ENCODE measurements around the gene TAF4.

TAF4 gene

DNA sequence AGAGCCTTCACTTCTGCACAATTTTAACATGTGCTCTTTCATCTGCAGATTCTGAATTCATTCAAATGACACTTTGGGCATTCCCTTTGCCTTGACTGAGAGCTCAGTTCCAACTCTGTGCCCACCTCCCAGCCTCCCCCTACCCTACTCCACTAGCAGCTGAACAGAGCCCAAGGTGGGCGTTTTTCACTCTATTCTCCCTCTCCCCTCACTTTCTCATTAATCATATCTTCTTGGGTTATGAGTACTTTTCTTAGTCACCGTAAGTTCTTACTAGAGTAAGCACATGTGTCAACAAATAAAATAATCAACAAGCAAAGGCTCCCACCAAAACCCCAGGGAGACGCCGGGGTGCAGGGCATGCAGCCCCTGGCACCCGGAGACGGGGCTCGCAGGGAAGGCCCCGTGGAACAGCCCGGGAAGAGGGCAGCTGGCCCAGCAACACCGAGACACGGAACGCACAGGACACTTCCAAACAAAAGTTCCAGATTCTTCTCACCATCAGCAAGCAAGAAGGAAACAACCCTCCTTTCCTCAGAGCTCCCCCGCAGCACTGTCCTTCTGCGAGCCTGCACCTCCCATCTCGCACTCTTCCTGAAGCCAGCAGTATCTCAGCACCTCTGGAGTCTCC is 34.1 kb downstream of the TAF4 start:
- H3K36me3 Mint-ChIP-seq (ENCODE audit: low read depth) = peaks cover 18% of the 10 kb centered on the region
- no peaks in the 10 kb centered on the region for H3K27me3 Mint-ChIP-seq
- no peak overlapping the region for H3K27ac Mint-ChIP-seq
- intact Hi-C loops (cut with micrococcal nuclease) = no loop called here
- no peak overlapping the region for H3K4me3 Mint-ChIP-seq
- H3K9me3 Mint-ChIP-seq = peaks cover 13% of the 10 kb centered on the region
- peaks cover 55% of the 10 kb centered on the region for H3K4me1 Mint-ChIP-seq (ENCODE audit: low read depth)

DNA sequence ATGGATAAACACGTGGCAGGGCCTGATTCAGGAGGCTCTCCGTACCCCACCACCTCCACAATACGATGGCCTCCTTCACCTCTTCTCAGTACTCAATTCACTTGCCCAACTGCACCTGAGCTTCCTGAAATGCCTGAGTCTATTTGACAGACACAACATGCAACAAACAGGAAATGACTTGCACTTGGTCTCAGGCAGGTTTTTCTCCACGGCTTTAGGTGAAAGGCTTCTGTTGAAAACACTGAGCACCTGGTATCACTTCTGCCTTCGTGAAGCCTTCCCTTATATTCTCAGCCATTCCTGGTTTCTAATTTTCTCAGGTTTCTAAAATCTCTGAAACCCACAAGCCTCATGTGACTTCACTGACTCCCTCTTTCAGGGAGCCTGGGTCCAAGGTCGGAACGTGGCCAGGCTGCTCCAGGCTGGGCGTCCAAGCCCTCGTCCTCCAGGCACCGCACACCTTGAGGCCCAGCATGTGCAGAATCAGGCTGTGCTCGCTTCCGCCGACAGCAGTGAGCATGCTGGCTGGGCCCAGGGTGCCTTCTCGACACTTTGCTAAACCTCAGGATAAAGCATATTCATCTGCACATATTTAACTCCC is 34.7 kb downstream of the TAF4 start:
- H3K36me3 Mint-ChIP-seq (ENCODE audit: low read depth) = peaks cover 22% of the 10 kb centered on the region
- H3K9me3 Mint-ChIP-seq = peaks cover 9% of the 10 kb centered on the region
- H3K27ac Mint-ChIP-seq = no peak overlapping the region
- peaks cover 59% of the 10 kb centered on the region for H3K4me1 Mint-ChIP-seq (ENCODE audit: low read depth)
- no peak overlapping the region for H3K4me3 Mint-ChIP-seq
- intact Hi-C loops (cut with micrococcal nuclease) = no loop called here
- no peaks in the 10 kb centered on the region for H3K27me3 Mint-ChIP-seq

DNA sequence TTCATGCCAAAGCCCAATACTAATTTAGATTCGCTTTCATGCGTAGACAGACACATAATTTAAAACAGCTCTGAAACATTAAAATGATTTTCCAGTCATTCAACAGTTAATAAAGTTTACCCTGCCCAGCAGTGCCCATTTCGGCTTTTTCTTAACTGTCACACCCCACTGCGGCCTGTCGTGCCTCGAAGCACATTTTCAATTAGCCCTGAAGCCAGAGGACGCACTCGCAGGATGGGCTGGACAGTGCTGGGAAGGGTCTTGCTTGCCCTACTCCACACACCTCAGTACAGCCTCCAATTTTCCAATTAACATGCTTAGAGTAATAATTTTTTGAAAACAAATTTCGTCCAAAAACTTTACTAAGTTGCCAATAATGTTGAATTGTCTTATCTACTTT is 35.3 kb downstream of the TAF4 start:
- intact Hi-C loops (cut with micrococcal nuclease) = no loop called here
- Mint-ChIP-seq H3K4me3 (no peak overlapping the region), H3K9me3 (peaks cover 6% of the 10 kb centered on the region), H3K27me3 (no peaks in the 10 kb centered on the region), H3K36me3 (ENCODE audit: low read depth) (peaks cover 28% of the 10 kb centered on the region), H3K27ac (no peak overlapping the region), H3K4me1 (ENCODE audit: low read depth) (peaks cover 61% of the 10 kb centered on the region)

DNA sequence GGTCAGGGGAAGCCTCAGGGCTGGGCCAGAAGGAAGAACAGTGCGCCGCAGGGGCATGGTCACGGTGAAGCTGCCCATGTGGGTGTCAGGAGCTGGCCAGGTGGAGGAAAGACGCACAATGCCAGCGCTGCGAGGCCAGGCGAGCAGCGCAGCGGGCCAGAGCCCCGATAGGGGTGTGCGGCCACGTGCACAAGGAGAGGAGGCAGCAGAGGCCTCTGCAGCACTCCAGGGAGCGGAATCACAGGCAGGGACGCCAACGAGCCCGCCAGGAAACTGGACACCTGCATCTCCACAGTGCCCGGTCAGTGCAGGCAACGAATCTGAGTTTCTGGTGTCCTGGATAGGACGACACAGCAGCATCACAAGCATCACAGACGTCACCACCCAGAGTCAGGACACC is 35.7 kb downstream of the TAF4 start:
- no peak overlapping the region for H3K4me3 Mint-ChIP-seq
- peaks cover 28% of the 10 kb centered on the region for H3K36me3 Mint-ChIP-seq (ENCODE audit: low read depth)
- peaks cover 2% of the 10 kb centered on the region for H3K9me3 Mint-ChIP-seq
- H3K27ac Mint-ChIP-seq = no peak overlapping the region
- peaks cover 60% of the 10 kb centered on the region for H3K4me1 Mint-ChIP-seq (ENCODE audit: low read depth)
- intact Hi-C loops (cut with micrococcal nuclease) = no loop called here
- H3K27me3 Mint-ChIP-seq = no peaks in the 10 kb centered on the region

DNA sequence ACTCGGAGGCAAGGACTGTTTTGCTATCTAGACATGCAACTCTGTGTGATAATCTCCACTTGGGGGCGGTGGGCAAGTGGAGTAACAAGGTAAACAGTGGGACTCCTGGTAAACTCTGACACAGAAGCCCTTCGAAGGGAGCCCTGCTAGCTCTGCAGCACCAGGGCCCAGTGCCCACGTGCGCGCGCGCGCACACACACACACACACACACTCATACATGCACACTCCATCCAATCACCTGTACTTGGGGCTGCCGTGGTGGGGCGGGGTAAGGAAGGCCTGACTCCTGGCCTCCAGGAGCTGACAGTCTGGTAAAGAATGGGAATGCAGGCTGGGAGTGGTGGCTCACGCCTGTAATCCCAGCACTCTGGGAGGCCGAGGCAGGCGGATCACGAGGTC is 36.4 kb downstream of the TAF4 start:
- H3K4me1 Mint-ChIP-seq (ENCODE audit: low read depth) = peaks cover 57% of the 10 kb centered on the region
- no peaks in the 10 kb centered on the region for H3K9me3 Mint-ChIP-seq
- no peak overlapping the region for H3K4me3 Mint-ChIP-seq
- H3K27me3 Mint-ChIP-seq = no peaks in the 10 kb centered on the region
- intact Hi-C loops (cut with micrococcal nuclease) = no loop called here
- H3K36me3 Mint-ChIP-seq (ENCODE audit: low read depth) = peaks cover 28% of the 10 kb centered on the region
- no peak overlapping the region for H3K27ac Mint-ChIP-seq

DNA sequence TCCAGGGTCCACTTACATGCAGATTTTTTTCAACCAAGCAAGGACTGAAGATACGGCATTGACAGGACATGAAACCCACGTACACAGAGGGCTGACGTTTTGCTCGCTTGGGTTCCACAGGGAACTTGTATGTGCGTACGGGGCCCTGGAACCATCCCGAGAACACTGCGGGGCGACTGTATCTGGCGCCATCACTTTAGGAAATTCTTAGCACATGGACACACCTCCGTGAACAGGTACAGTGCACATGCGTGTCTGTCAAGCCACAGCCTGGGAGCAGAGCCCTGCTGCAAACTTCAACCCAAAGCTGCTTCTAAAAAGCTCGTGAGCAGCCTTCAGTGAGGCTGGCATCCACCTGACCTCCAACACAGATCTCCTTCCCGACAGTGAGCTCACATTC is 37.3 kb downstream of the TAF4 start:
- intact Hi-C loops (cut with micrococcal nuclease) = no loop called here
- Mint-ChIP-seq H3K27ac (no peak overlapping the region), H3K9me3 (no peaks in the 10 kb centered on the region), H3K4me1 (ENCODE audit: low read depth) (peaks cover 57% of the 10 kb centered on the region), H3K27me3 (no peaks in the 10 kb centered on the region), H3K4me3 (no peak overlapping the region), H3K36me3 (ENCODE audit: low read depth) (peaks cover 28% of the 10 kb centered on the region)

DNA sequence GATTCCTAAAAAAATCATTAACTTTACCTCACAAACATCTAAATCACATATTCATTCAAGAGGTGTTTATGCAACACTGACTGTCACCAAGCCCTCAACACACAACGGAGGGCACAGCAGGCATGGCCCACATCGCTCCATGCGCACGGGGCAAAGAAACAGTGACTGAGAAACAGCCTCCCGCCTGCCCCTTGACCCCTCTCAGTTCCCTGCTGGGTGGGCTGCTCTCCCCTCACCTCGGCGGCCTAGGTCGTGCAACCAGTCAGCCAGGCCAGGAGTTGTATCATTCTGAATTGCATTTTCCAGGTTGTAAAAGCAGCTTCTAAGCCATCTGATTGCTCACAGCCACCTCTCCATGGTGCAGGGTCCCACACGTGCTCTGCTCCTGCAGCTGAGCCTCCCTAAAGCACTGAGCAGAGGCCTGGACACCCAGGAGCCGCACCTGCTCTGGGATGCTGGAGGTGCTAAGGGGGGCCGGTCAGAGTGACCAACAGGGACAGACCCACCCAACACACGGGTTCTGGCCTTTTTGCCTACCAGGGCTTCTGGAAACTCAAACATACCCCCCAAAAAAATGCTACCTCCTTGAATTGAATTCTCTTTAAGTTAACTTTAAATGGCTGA is 37.9 kb downstream of the TAF4 start:
- Mint-ChIP-seq H3K4me1 (ENCODE audit: low read depth) (peaks cover 52% of the 10 kb centered on the region), H3K4me3 (no peak overlapping the region), H3K36me3 (ENCODE audit: low read depth) (peaks cover 28% of the 10 kb centered on the region), H3K27me3 (no peaks in the 10 kb centered on the region), H3K9me3 (no peaks in the 10 kb centered on the region), H3K27ac (no peak overlapping the region)
- intact Hi-C loops (cut with micrococcal nuclease) = no loop called here

DNA sequence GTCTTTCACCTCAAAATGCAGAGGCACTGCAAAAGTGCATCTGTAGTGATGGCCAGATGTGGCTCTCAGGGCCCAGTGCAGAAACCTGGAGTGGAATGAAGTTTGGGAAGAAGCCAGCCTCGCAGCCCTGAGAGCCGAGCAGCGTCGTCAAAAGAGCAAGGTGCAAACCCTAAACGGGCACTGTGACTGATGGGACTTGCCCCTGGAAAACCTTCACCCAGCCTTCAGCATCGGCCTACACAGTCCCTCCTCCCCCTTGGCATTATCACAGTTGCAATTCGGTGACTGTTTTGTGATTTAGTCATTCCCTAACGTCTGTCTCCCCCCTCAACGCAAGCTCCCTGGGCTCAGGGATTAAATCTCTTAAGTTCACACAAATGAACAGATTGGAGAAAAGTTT is 38.6 kb downstream of the TAF4 start:
- Mint-ChIP-seq H3K27me3 (no peaks in the 10 kb centered on the region), H3K27ac (no peak overlapping the region), H3K36me3 (ENCODE audit: low read depth) (peaks cover 26% of the 10 kb centered on the region), H3K4me1 (ENCODE audit: low read depth) (peaks cover 45% of the 10 kb centered on the region), H3K9me3 (no peaks in the 10 kb centered on the region), H3K4me3 (no peak overlapping the region)
- intact Hi-C loops (cut with micrococcal nuclease) = no loop called here

DNA sequence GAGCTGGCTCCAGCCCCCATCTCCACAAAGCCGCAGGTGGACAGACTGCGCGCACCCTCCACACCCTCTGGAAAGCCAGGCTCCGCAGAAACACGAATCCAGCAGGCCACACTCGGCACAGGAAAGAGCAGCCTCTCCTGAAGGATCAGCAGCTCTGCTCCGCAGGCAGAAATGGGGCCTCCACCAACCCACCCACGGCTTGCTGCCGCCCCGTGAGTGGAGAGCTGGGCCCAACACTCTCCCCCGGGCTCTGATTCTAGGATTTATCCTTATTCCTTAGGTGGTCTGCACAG is 39.2 kb downstream of the TAF4 start:
- H3K4me1 Mint-ChIP-seq (ENCODE audit: low read depth) = peaks cover 39% of the 10 kb centered on the region
- intact Hi-C loops (cut with micrococcal nuclease) = no loop called here
- no peaks in the 10 kb centered on the region for H3K9me3 Mint-ChIP-seq
- peaks cover 20% of the 10 kb centered on the region for H3K36me3 Mint-ChIP-seq (ENCODE audit: low read depth)
- H3K27me3 Mint-ChIP-seq = no peaks in the 10 kb centered on the region
- H3K27ac Mint-ChIP-seq = no peak overlapping the region
- H3K4me3 Mint-ChIP-seq = no peak overlapping the region

DNA sequence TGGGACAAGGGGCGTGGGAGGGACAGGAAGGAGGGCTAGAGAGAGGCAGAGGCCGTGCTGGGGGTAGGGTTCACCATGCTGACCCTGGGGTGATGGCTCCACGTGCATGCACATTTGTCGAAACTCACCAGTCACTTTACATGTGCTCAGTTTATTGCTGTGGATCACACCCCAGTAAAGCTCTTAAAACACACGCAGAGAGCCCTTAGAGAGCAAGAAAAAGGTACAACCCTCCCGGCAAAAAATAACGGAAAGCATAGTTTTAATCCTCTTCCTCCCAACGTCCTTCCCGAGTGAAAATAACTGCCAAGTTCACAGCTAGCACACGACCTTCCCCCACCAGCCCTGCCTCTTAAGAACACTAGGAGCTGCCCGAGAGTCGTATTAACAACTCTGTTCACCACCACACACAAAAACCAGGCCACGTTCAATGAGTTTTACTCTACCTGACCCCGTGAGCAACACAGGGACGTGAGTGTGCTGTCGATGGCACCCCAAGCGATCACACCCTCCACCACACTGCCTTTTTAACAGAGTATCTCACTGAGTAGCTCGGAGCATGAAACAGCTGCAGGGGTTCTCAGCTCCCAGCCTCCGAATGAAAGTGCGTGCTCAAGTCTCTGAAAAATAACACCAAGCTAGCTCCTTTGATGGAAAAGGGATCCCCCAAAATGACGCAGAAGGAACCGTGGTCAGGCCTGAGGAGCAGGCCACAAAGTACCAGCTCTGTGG is 39.7 kb downstream of the TAF4 start:
- intact Hi-C loops (cut with micrococcal nuclease) = no loop called here
- Mint-ChIP-seq H3K9me3 (no peaks in the 10 kb centered on the region), H3K4me3 (no peak overlapping the region), H3K27ac (peak overlapping the region; percentile 28), H3K27me3 (no peaks in the 10 kb centered on the region), H3K4me1 (ENCODE audit: low read depth) (peaks cover 36% of the 10 kb centered on the region), H3K36me3 (ENCODE audit: low read depth) (peaks cover 20% of the 10 kb centered on the region)

DNA sequence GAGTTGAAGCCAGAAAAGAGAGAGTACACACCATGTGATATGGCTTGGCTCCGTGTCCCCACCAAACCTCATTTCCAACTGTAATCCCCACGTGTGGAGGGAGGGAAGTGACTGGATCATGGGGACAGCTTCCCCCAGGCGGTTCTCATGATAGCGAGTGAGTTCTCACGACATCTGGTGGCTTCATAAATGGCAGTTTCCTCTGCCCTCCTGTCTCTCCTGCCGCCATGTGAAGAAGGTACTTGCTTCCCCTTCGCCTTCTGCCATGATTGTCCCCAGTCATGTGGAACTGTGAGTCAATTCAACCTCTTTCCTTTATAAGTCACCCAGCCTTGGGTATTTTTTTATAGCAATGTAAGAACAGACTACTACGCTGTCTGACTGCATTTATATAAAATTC is 40.3 kb downstream of the TAF4 start:
- H3K9me3 Mint-ChIP-seq = no peaks in the 10 kb centered on the region
- H3K27ac Mint-ChIP-seq = peak overlapping the region; percentile 28
- intact Hi-C loops (cut with micrococcal nuclease) = no loop called here
- no peak overlapping the region for H3K4me3 Mint-ChIP-seq
- H3K4me1 Mint-ChIP-seq (ENCODE audit: low read depth) = peaks cover 36% of the 10 kb centered on the region
- no peaks in the 10 kb centered on the region for H3K27me3 Mint-ChIP-seq
- peaks cover 20% of the 10 kb centered on the region for H3K36me3 Mint-ChIP-seq (ENCODE audit: low read depth)

DNA sequence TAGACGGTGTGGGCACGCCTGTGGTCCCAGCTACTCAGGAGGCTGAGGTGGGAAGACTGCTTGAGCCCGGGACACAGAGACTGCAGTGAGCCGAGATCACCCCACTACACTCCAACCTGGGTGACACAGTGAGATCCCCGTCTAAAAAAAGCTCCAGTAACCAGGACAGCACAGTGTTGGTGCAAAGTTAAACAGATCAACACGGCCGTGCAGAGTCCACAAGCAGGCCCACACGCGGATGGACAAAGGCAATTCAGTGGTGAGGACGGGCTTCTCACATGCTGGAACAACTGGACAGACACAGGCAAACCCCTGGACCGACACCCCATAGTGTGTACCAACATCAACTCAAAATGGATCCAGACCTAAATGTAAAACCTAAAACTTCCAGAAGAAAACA is 41.7 kb downstream of the TAF4 start:
- Mint-ChIP-seq H3K36me3 (ENCODE audit: low read depth) (peaks cover 20% of the 10 kb centered on the region), H3K27ac (no peak overlapping the region), H3K9me3 (no peaks in the 10 kb centered on the region), H3K4me1 (ENCODE audit: low read depth) (peaks cover 36% of the 10 kb centered on the region), H3K27me3 (no peaks in the 10 kb centered on the region), H3K4me3 (no peak overlapping the region)
- intact Hi-C loops (cut with micrococcal nuclease) = no loop called here

DNA sequence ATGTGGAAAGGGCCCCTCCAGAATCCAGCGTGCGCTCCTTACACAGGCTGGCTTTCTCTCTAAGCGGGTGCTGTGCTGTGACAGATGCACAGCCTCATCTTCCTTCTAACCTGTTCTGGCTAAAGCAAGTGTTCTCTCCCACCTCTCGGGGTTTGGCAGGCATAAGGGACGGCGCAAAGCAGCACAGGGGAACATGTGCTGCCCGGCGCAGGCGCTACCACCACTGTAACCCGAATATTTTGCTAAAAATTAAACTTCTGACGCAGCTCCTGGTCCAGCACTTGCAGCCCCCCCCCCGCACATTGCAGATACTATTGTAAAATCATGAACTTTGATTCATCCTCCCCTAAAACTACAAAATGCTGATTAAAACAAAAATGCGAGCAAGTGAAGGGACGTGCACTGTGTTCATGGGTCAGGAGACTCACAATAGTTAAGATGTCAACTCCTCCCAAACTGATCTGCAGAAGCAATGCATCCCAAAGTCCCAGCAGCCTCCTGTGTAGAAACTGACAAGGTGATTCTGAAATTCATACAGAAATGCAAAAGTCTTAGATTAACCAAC is 43.0 kb downstream of the TAF4 start:
- intact Hi-C loops (cut with micrococcal nuclease) = no loop called here
- Mint-ChIP-seq H3K4me1 (ENCODE audit: low read depth) (peaks cover 34% of the 10 kb centered on the region), H3K36me3 (ENCODE audit: low read depth) (peaks cover 20% of the 10 kb centered on the region), H3K4me3 (no peak overlapping the region), H3K9me3 (no peaks in the 10 kb centered on the region), H3K27me3 (no peaks in the 10 kb centered on the region), H3K27ac (no peak overlapping the region)

DNA sequence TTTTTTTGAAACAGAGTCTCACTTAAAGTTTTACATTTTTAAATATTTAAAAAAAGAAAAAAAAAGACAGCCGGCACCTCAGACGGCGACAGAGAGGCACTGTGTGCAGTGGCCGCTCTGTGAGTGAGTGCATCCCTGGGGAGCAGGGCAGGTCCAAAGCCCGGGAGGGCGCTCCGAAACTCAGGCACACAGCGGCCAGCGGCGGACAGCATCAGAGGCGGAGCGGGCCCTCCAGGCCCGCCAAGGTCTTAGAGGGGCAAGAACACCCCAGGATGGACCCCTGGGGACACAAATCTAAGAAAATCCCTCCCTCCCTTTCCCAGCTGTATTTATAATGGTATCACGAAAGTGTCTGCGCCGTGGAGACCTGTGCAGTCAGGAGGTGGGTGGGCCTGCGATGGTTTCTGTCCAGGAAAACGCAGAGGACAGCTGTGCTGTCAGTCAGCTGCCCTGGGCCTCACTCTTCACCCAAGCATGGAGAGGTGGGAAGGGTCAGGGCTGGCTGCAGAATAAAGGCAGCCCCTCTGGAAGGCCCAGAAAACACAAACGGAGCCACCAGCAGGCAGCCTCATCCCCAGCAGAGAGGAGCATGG is 43.8 kb downstream of the TAF4 start:
- Mint-ChIP-seq H3K4me3 (no peak overlapping the region), H3K27me3 (no peaks in the 10 kb centered on the region), H3K27ac (no peak overlapping the region), H3K4me1 (ENCODE audit: low read depth) (peaks cover 26% of the 10 kb centered on the region), H3K36me3 (ENCODE audit: low read depth) (peaks cover 15% of the 10 kb centered on the region), H3K9me3 (no peaks in the 10 kb centered on the region)
- intact Hi-C loops (cut with micrococcal nuclease) = no loop called here

All from dendritic cell treated with granulocyte-macrophage colony-stimulating factor and Interleukin-4, amounts not matched to agents 40 ng/mL and 50 ng/mL, for 4 days (primary cell).